DND-41 (cell line): ENCODE data around the gene GNPTG.

ENCODE experiments used
- ATAC-seq: fragments of 200-7000 bp; cut with Tn5 transposase; 3 replicates; pipeline ENCODE4 v1.9.1; 2021; ENCODE audit warnings: low read depth; ENCODE audit not compliant: insufficient read depth
- DNase-seq: peaks from one replicate; pipeline ENCODE4 v3.0.0-alpha.2; 2020
- H2AFZ ChIP-seq: 2 replicates; pipeline ENCODE4 v1.6.0; 2012; ENCODE audit warnings: low read depth, low read length
- H3K27ac ChIP-seq: 2 replicates; pipeline ENCODE4 v1.5.1; 2012; ENCODE audit warnings: low read length, inconsistent platforms
- H3K27me3 ChIP-seq: fragments of 200-600 bp; sonication (generic); 2 replicates; pipeline ENCODE4 v1.6.0; 2012; ENCODE audit warnings: low read length, mild to moderate bottlenecking, inconsistent platforms; ENCODE audit not compliant: insufficient read depth, poor library complexity
- H3K36me3 ChIP-seq: 2 replicates; pipeline ENCODE4 v1.5.1; 2012; ENCODE audit warnings: low read length, inconsistent platforms; ENCODE audit not compliant: insufficient read depth
- H3K4me1 ChIP-seq: 2 replicates; pipeline ENCODE4 v1.5.1; 2012; ENCODE audit warnings: mild to moderate bottlenecking, low read length; ENCODE audit not compliant: insufficient read depth
- H3K4me2 ChIP-seq: 2 replicates; pipeline ENCODE4 v1.6.0; 2012; ENCODE audit warnings: mild to moderate bottlenecking, moderate library complexity, low read length, inconsistent platforms; ENCODE audit not compliant: insufficient read depth
- H3K4me3 ChIP-seq, 2 experiments: fragments of 200-600 bp in 1 of 2; shearing (Covaris generic) in 1 of 2; 2 replicates each; pipeline ENCODE4 v1.5.1; 2012 to 2016; ENCODE audit warnings: inconsistent platforms in 2 of 2, low read length in 2 of 2, mild to moderate bottlenecking in 2 of 2, low read depth in 1 of 2, moderate library complexity in 1 of 2
- H3K79me2 ChIP-seq: 2 replicates; pipeline ENCODE4 v1.6.0; 2012; ENCODE audit warnings: low read length, inconsistent platforms; ENCODE audit not compliant: insufficient read depth
- H3K9ac ChIP-seq: 2 replicates; pipeline ENCODE4 v1.6.0; 2012; ENCODE audit warnings: low read depth, mild to moderate bottlenecking, inconsistent platforms, low read length, moderate library complexity
- H3K9me3 ChIP-seq: 2 replicates; pipeline ENCODE4 v1.5.1; 2012; ENCODE audit warnings: low read length, moderate library complexity, mild to moderate bottlenecking, inconsistent platforms; ENCODE audit not compliant: insufficient read depth, severe bottlenecking
- H4K20me1 ChIP-seq: 2 replicates; pipeline ENCODE4 v1.6.0; 2012; ENCODE audit warnings: low read length; ENCODE audit not compliant: insufficient read depth
- CTCF ChIP-seq: IDR thresholded peaks from 2 replicates; pipeline ENCODE4 v1.5.1; 2012; ENCODE audit warnings: borderline replicate concordance, low read length, moderate library complexity, mild to moderate bottlenecking; ENCODE audit not compliant: poor library complexity, severe bottlenecking; ENCODE audit errors: extremely low read depth
- EZH2 ChIP-seq: IDR thresholded peaks from 3 replicates; pipeline ENCODE4 v1.6.1; 2012; ENCODE audit warnings: borderline replicate concordance, low read depth, mild to moderate bottlenecking, moderate library complexity, low read length, inconsistent platforms; ENCODE audit not compliant: severe bottlenecking

The GNPTG gene

GRCh38 chr16:1345087-1345486, 6.6 kb upstream of the GNPTG start:
- no peak for ATAC-seq
- DNase-seq: no peak
- Histone ChIP-seq H3K36me3 (peaks cover 23% of the 10 kb centered on the region), H3K9me3 (no peaks in the 10 kb centered on the region), H3K4me3 (no peak overlapping the region), H4K20me1 (peaks cover 35% of the 10 kb centered on the region), H3K9ac (no peak overlapping the region), H2AFZ (no peak overlapping the region), H3K27ac (no peak overlapping the region), H3K4me1 (peaks cover 40% of the 10 kb centered on the region), H3K4me2 (no peak overlapping the region), H3K79me2 (peaks cover 6% of the 10 kb centered on the region), H3K27me3 (no peaks in the 10 kb centered on the region)
- TF ChIP-seq CTCF (no peak), EZH2 (no peak)

- no peaks in the 10 kb centered on the region for H3K9me3 ChIP-seq
- no peak for TF ChIP-seq EZH2
- no peak for TF ChIP-seq CTCF
- H3K4me3 ChIP-seq: no peak overlapping the region
- peaks cover 37% of the 10 kb centered on the region for H4K20me1 ChIP-seq
- DNase-seq: no peak
- no peaks in the 10 kb centered on the region for H3K27me3 ChIP-seq
- peaks cover 14% of the 10 kb centered on the region for H3K79me2 ChIP-seq
- no peak overlapping the region for H3K27ac ChIP-seq
- no peak overlapping the region for H3K4me2 ChIP-seq
- H2AFZ ChIP-seq: no peak overlapping the region
- no peak overlapping the region for H3K9ac ChIP-seq
- peaks cover 48% of the 10 kb centered on the region for H3K4me1 ChIP-seq
- no peak for ATAC-seq
- H3K36me3 ChIP-seq: peaks cover 30% of the 10 kb centered on the region
Measured at GRCh38 chr16:1345651-1346421, 5.9 kb upstream of the GNPTG start.

GRCh38 chr16:1346422-1347285, 5.1 kb upstream of the GNPTG start:
- H2AFZ ChIP-seq: no peak overlapping the region
- H3K4me3 ChIP-seq: no peak overlapping the region
- no peak overlapping the region for H3K4me2 ChIP-seq
- peaks cover 35% of the 10 kb centered on the region for H3K36me3 ChIP-seq
- DNase-seq (no peak), ATAC-seq (no peak)
- H3K9ac ChIP-seq: no peak overlapping the region
- H3K4me1 ChIP-seq: peaks cover 52% of the 10 kb centered on the region
- H3K9me3 ChIP-seq: no peaks in the 10 kb centered on the region
- no peak for TF ChIP-seq EZH2
- TF ChIP-seq CTCF: no peak
- H3K27ac ChIP-seq: no peak overlapping the region
- H4K20me1 ChIP-seq: peaks cover 36% of the 10 kb centered on the region
- no peaks in the 10 kb centered on the region for H3K27me3 ChIP-seq
- H3K79me2 ChIP-seq: peaks cover 22% of the 10 kb centered on the region
